NCI-H2029 treated with DMSO at 0.1 percent for 48 hours (cell line): ENCODE measurements around the gene ZBTB7C.
"Not testable (repeated sequence)": the region's sequence is repeated elsewhere in the genome, so short reads cannot be mapped to it uniquely, and the experiment has no call there.

Experiments used
- DNase-seq: peaks from one replicate; lab custom pipeline; 2025; lab: John Stamatoyannopoulos, UW

ZBTB7C gene

GRCh38 chr18:48408727-48409590 is at the start of gene ZBTB7C:
Gene ZBTB7C, minus strand, starts transcription at chr18:48409383.
- DNase-seq, result no peak

GRCh38 chr18:48456838-48457237 is 47.7 kb upstream of the ZBTB7C start:
- no peak for DNase-seq

- DNase-seq, result no peak
Observed at GRCh38 chr18:48455555-48456478, 46.6 kb upstream of the ZBTB7C start.

GRCh38 chr18:48454261-48454757 is 45.1 kb upstream of the ZBTB7C start:
- no peak for DNase-seq

GRCh38 chr18:48453330-48454066 is 44.3 kb upstream of the ZBTB7C start:
- no peak for DNase-seq

- DNase-seq, result no peak
Observed at GRCh38 chr18:48452861-48453323, 43.7 kb upstream of the ZBTB7C start.

- no peak for DNase-seq
Observed at GRCh38 chr18:48450685-48451084, 41.5 kb upstream of the ZBTB7C start.

GRCh38 chr18:48446582-48447225 is 37.5 kb upstream of the ZBTB7C start:
- DNase-seq, result peak; percentile 58

GRCh38 chr18:48445540-48445939 is 36.4 kb upstream of the ZBTB7C start:
- peak; percentile 32 for DNase-seq

GRCh38 chr18:48442761-48443160 is 33.6 kb upstream of the ZBTB7C start:
- DNase-seq, result no peak

- DNase-seq, result no peak
Observed at GRCh38 chr18:48441405-48441881, 32.3 kb upstream of the ZBTB7C start.

GRCh38 chr18:48440924-48441323 is 31.7 kb upstream of the ZBTB7C start:
- no peak for DNase-seq

- DNase-seq, result no peak
Observed at GRCh38 chr18:48436907-48437306, 27.7 kb upstream of the ZBTB7C start.

GRCh38 chr18:48434382-48434781 is 25.2 kb upstream of the ZBTB7C start:
- not testable (repeated sequence) for DNase-seq

GRCh38 chr18:48433541-48433940 is 24.4 kb upstream of the ZBTB7C start:
- no peak for DNase-seq

GRCh38 chr18:48430150-48430549 is 21.0 kb upstream of the ZBTB7C start:
- DNase-seq, result no peak

GRCh38 chr18:48428475-48429177 is 19.4 kb upstream of the ZBTB7C start:
- DNase-seq, result no peak

GRCh38 chr18:48422947-48423378 is 13.8 kb upstream of the ZBTB7C start:
- DNase-seq, result no peak

GRCh38 chr18:48419277-48420022 is 10.3 kb upstream of the ZBTB7C start:
- no peak for DNase-seq
